Measurements from ENCODE around the gene CEACAM19. TPM values are rescaled to one million over a fixed set of nuclear protein-coding genes. Genes with fewer than 3 reads are reported as not detected.

CEACAM19 gene
- total RNA-seq, 1 experiment from 2014 or later = 8.0 TPM

DNA sequence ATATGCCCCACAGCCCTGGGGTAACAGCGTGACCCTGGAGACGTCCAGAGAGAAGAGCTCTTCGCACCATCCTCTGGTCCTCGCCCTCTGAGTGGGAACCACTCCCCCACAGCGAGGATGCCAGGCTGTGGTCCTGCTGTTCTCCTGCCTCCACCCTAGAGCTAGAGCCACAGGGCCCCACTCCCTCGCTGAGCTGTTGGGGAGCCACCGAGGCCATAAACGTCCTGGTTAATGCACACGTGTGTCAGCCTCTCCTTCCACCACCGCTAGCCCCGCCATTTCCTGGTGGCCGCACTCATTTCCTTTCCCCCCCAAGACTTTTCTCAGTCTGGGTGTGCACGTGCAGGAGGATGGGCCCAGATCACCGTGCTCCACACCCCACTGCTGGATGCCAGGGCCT lies 39.2 kb downstream of the CEACAM19 start:
- no TSS peak for BruUV-seq (replicated peaks)
- H2AFZ ChIP-seq = no peak overlapping the region

DNA sequence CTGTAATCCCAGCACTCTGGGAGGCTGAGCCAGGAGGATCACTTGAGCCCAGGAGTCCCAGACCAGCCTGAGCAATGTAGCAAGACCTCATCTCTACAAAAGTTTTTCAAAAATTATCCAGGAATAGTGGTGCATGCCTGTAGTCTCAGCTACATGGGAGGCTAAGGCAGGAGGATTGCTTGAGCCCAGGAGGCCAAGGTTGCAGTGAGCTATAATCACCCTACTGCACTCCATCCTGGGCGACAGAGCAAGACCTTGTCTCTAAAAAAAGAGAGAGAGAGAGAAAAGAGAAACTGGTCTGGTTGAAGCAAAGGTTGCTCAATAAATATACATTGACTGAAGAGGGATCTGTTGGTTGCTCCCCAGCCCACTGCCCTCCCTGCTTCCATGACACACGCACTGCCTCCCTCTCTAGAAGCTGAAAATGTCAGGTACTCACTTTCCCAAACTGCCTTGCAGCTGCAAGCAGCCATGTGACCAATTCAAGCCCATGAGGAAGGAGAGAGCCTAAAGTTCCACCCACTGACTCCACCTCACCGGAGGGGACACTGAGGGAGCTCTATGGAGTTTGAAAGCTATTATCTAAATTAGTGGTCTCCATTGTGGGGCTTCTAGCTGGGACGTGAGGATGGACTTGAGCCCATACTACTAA lies 41.7 kb downstream of the CEACAM19 start:
- CTCF ChIA-PET = interaction anchor here (0.7 kb wide), 1 partner anchor 142 kb away, joined by 5 read pairs; no protein-coding TSS in a partner anchor
- DNase-seq = peak in 1 of 2 experiments; percentile 60
- Histone ChIP-seq H3K4me1 (replicated peaks; ENCODE audit: insufficient read depth) (peaks cover 13% of the 10 kb centered on the region), H3K36me3 (ENCODE audit: low read depth) (no peaks in the 10 kb centered on the region), H3K4me2 (no peak overlapping the region), H3K9me3 (ENCODE audit: insufficient read depth, low read depth) (no peaks in the 10 kb centered on the region), H3K27me3 (ENCODE audit: insufficient read depth, low read depth) (no peaks in the 10 kb centered on the region), H3F3A (ENCODE audit: insufficient read depth, low read depth) (peaks cover 15% of the 10 kb centered on the region), H3K79me2 (ENCODE audit: low read depth) (no peaks in the 10 kb centered on the region), H3K4me3 (no peak overlapping the region), H4K20me1 (ENCODE audit: insufficient read depth) (no peaks in the 10 kb centered on the region), H3K9me2 (ENCODE audit: insufficient read depth) (no peaks in the 10 kb centered on the region), H2AFZ (no peak overlapping the region), H3K27ac (no peak overlapping the region)
- POLR2A ChIA-PET (ENCODE audit: unreplicated experiment) = interaction anchor here (0.5 kb wide), 1 partner anchor 64 kb away, joined by 3 read pairs; no protein-coding TSS in a partner anchor
- TF ChIP-seq, protein P1, sequence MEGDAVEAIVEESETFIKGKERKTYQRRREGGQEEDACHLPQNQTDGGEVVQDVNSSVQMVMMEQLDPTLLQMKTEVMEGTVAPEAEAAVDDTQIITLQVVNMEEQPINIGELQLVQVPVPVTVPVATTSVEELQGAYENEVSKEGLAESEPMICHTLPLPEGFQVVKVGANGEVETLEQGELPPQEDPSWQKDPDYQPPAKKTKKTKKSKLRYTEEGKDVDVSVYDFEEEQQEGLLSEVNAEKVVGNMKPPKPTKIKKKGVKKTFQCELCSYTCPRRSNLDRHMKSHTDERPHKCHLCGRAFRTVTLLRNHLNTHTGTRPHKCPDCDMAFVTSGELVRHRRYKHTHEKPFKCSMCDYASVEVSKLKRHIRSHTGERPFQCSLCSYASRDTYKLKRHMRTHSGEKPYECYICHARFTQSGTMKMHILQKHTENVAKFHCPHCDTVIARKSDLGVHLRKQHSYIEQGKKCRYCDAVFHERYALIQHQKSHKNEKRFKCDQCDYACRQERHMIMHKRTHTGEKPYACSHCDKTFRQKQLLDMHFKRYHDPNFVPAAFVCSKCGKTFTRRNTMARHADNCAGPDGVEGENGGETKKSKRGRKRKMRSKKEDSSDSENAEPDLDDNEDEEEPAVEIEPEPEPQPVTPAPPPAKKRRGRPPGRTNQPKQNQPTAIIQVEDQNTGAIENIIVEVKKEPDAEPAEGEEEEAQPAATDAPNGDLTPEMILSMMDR (conservative IDR thresholded peaks at IDR 0.05) = no peak
- TF ChIP-seq EZH2 (IDR thresholded peaks at IDR 0.05; ENCODE audit: low read depth) = no peak
- BruUV-seq (replicated peaks) = no TSS peak
- intact Hi-C loops (cut with micrococcal nuclease; ENCODE audit: unreplicated experiment) = no loop called here

More for the DNA sequence above, 39.2 kb downstream of the CEACAM19 start:
- Histone ChIP-seq H3K9me2 (ENCODE audit: insufficient read depth) (no peaks in the 10 kb centered on the region), H3K4me2 (no peak overlapping the region), H3K79me2 (ENCODE audit: low read depth) (no peaks in the 10 kb centered on the region), H3K36me3 (ENCODE audit: low read depth) (no peaks in the 10 kb centered on the region), H3K4me1 (replicated peaks; ENCODE audit: insufficient read depth) (no peaks in the 10 kb centered on the region), H3K27ac (no peak overlapping the region), H3K4me3 (no peak overlapping the region), H4K20me1 (ENCODE audit: insufficient read depth) (no peaks in the 10 kb centered on the region), H3F3A (ENCODE audit: insufficient read depth, low read depth) (no peaks in the 10 kb centered on the region), H3K9me3 (ENCODE audit: insufficient read depth, low read depth) (no peaks in the 10 kb centered on the region), H3K27me3 (ENCODE audit: insufficient read depth, low read depth) (no peaks in the 10 kb centered on the region)
- intact Hi-C loops (cut with micrococcal nuclease; ENCODE audit: unreplicated experiment) = no loop called here
- CTCF ChIA-PET = no interaction called here
- DNase-seq = no peak
- POLR2A ChIA-PET (ENCODE audit: unreplicated experiment) = no interaction called here
- no peak for TF ChIP-seq EZH2 (IDR thresholded peaks at IDR 0.05; ENCODE audit: low read depth)
- TF ChIP-seq, protein P1 (conservative IDR thresholded peaks at IDR 0.05) = no peak

DNA sequence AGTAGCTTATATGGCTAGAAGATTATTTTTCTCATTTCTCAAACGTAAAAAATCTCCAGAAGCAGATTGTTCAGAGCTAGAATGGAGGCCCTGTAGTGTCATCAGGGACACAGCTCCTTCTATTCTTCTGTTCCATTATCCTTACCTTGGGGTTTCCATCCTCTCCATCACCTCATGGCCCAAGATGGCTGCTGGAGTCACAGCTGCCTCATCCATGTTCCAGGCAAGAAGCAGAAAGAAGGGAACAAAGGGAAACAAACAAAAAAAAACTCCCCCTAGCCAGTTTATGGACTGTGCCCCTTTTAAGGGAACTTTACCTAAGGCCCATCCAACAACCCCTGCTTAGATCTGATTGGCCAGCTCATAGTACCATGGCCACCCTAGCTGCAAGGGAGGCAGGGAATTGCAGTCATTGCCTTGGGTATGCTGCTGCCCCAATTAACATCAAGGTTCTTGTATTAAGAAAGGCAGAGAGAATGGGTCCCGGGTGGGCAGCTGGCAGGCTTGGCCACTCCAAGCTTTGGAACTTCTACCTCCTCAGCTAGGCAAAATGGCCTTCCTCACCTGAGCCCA lies 43.4 kb downstream of the CEACAM19 start:
- no peak for DNase-seq
- TF ChIP-seq, protein P1 (conservative IDR thresholded peaks at IDR 0.05) = no peak
- TF ChIP-seq EZH2 (IDR thresholded peaks at IDR 0.05; ENCODE audit: low read depth) = no peak
- no peaks in the 10 kb centered on the region for H3K79me2 ChIP-seq (ENCODE audit: low read depth)
- ChIA-PET CTCF (interaction anchor here (0.7 kb wide), 1 partner anchor 87 kb away, joined by 4 read pairs; no protein-coding TSS in a partner anchor), POLR2A (ENCODE audit: unreplicated experiment) (no interaction called here)
- H3F3A ChIP-seq (ENCODE audit: insufficient read depth, low read depth) = peaks cover 27% of the 10 kb centered on the region
- no peaks in the 10 kb centered on the region for H3K9me2 ChIP-seq (ENCODE audit: insufficient read depth)
- no peak overlapping the region for H3K4me3 ChIP-seq
- no peaks in the 10 kb centered on the region for H4K20me1 ChIP-seq (ENCODE audit: insufficient read depth)
- no TSS peak for BruUV-seq (replicated peaks)
- no peak overlapping the region for H3K27ac ChIP-seq
- H3K27me3 ChIP-seq (ENCODE audit: insufficient read depth, low read depth) = no peaks in the 10 kb centered on the region
- no peak overlapping the region for H2AFZ ChIP-seq
- no peaks in the 10 kb centered on the region for H3K9me3 ChIP-seq (ENCODE audit: insufficient read depth, low read depth)
- H3K4me1 ChIP-seq (replicated peaks; ENCODE audit: insufficient read depth) = peaks cover 29% of the 10 kb centered on the region
- no peaks in the 10 kb centered on the region for H3K36me3 ChIP-seq (ENCODE audit: low read depth)
- intact Hi-C loops (cut with micrococcal nuclease; ENCODE audit: unreplicated experiment) = no loop called here
- H3K4me2 ChIP-seq = no peak overlapping the region
